ENCODE data around the gene TMEM247. TPM values are rescaled to one million over a fixed set of nuclear protein-coding genes. Genes with fewer than 3 reads are reported as not detected.
"Not testable (repeated sequence)": the region's sequence is repeated elsewhere in the genome, so short reads cannot be mapped to it uniquely, and the experiment has no call there.

TMEM247 gene
- total RNA-seq, 1 donor from 2014 or later = not detected

DNA sequence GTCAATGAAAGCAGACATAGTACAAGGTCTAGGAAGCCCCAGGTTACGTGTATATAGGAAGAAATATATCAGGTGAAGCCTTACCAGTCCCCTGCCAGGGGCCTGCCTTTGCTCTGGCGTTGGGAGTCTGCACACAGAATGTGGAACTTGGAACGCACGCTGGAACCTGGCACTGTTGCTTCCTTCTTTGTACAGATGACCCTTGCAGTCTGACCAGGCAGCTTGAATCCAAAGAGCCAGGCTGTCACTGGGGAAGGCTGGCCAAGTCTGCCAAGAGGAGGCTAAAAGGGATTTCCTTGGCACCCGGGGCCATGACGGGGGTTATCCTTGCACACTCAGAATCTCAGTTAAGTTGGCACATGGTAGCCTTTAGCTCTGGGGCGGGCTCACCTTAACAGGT lies 39.5 kb downstream of the TMEM247 start:
- DNase-seq (ENCODE audit: low read depth) = no peak
- no peak overlapping the region for H3K4me3 ChIP-seq (ENCODE audit: low read depth, low read length)
- TF ChIP-seq, protein P1, sequence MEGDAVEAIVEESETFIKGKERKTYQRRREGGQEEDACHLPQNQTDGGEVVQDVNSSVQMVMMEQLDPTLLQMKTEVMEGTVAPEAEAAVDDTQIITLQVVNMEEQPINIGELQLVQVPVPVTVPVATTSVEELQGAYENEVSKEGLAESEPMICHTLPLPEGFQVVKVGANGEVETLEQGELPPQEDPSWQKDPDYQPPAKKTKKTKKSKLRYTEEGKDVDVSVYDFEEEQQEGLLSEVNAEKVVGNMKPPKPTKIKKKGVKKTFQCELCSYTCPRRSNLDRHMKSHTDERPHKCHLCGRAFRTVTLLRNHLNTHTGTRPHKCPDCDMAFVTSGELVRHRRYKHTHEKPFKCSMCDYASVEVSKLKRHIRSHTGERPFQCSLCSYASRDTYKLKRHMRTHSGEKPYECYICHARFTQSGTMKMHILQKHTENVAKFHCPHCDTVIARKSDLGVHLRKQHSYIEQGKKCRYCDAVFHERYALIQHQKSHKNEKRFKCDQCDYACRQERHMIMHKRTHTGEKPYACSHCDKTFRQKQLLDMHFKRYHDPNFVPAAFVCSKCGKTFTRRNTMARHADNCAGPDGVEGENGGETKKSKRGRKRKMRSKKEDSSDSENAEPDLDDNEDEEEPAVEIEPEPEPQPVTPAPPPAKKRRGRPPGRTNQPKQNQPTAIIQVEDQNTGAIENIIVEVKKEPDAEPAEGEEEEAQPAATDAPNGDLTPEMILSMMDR (conservative IDR thresholded peaks at IDR 0.05; ENCODE audit: low read depth, low read length) = no peak

DNA sequence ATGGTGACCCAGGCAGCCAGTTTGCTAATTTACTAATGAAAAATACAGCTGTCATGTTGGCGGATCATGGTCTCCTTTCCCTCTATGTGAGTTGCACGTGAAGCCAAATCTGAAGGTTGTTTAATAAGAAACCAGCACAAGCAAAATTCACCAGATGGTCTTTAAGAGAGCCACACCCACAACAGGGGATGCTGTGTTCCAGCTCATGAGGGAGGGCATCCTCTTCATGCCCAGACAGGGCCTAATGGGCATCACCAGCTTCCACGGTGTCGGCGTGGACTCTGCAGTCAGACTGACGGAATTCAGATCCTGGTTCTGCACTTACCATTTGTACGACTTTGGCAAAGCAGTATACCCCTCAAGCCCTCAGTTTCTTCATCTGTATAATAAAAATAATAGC lies 39.9 kb downstream of the TMEM247 start:
- TF ChIP-seq, protein P1 (conservative IDR thresholded peaks at IDR 0.05; ENCODE audit: low read depth, low read length) = no peak
- H3K4me3 ChIP-seq (ENCODE audit: low read depth, low read length) = no peak overlapping the region
- no peak for DNase-seq (ENCODE audit: low read depth)

DNA sequence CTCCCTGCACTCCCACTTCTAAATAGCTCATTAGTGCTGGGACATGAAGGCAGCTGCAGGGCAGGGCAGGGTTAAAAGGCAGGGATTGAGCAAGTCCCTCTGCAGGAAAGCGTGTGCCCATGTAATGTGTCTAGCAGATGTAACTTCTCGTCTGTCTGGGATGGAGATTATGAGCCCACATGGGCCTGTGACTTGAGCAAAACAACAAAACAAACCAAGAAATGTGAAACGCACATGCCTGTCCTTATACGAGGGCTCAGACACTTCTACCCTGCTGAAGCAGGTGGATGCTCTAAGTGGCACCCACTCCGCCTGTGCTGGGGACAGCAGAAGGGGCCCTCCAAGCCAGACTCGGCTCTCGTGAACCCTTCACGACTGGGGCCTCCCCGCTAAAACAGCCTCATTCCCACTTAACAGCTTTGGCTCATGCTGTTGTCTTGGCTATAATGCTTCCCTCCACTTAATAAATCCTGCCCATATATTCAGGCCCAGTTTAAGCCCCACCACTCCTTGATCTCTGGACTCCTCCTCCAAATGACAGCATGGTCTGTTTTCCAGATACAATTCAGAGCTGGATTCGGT lies 40.9 kb downstream of the TMEM247 start:
- no peak for DNase-seq (ENCODE audit: low read depth)
- TF ChIP-seq, protein P1 (conservative IDR thresholded peaks at IDR 0.05; ENCODE audit: low read depth, low read length) = no peak
- no peak overlapping the region for H3K4me3 ChIP-seq (ENCODE audit: low read depth, low read length)

DNA sequence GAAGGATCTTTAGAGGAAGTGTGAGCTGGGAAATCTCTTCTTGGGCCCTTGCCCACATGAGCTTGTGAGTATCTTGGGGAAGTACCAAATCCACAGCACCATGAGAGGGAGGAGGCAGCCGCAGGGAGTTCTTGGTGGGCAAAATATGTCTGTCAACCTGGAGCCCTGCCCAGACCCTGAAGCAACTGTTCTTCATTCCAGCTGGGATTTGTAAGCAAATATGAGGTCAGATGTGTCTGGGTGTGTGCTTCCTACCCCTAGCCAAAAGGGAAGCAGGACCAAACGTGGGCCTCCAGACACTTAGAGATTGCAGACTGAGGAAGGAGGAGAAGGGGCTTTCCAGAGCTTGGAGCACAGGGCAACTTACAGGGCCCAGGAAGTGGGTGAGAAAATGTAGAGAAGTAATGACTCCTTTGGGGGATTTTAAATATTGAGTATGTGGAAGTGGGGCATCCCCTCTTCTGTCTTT lies 41.9 kb downstream of the TMEM247 start:
- no peak overlapping the region for H3K4me3 ChIP-seq (ENCODE audit: low read depth, low read length)
- TF ChIP-seq, protein P1 (conservative IDR thresholded peaks at IDR 0.05; ENCODE audit: low read depth, low read length) = no peak
- no peak for DNase-seq (ENCODE audit: low read depth)

DNA sequence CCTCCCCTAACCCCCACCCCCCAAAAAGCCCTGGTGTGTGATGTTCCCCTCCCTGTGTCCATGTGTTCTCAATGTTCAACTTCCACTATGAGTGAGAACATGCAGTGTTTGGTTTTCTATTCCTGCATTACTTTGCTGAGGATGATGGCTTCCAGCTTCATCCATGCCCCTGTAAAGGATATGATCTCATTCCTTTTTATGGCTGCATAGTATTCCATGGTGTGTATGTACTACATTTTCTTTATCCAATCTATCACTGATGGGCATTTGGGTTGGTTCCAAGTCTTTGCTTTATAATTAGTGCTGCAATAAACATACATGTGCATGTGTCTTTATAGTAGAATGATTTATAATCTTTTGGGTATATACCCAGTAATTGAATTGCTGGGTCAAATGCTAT lies 43.0 kb downstream of the TMEM247 start:
- H3K4me3 ChIP-seq (ENCODE audit: low read depth, low read length); DNase-seq (ENCODE audit: low read depth): not testable (repeated sequence)

DNA sequence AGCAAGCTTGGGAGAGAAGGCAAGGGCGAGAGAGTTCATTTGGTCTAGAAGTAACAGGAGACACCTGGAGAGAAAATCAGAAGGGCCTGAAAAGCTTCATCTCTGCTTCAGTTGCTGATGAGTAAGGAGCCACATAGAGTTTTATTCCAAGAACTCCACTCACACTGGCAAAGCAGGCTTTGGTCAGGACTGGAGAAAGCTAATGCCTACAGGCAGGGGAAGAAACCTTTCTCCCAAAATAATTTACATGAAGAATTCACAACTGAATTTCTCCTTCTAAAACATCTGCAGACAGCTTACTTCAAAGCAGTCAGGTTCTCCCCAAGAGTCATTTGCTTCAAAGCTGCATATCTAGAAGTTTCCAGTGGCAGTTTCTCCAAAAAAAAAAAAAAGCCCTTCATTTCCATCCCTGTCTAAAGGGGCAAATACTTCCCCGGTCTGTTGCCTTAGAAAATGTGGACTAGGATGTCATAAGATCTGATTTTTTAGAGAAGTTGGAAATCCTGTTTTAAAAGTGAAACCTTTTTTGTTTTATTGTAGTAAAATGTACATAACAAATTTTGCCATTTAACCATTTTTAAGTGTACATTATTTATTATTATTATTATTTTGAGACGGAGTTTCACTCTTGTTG lies 46.3 kb downstream of the TMEM247 start:
- H3K4me3 ChIP-seq (ENCODE audit: low read depth, low read length) = no peak overlapping the region
- no peak for DNase-seq (ENCODE audit: low read depth)
- TF ChIP-seq, protein P1 (conservative IDR thresholded peaks at IDR 0.05; ENCODE audit: low read depth, low read length) = no peak

DNA sequence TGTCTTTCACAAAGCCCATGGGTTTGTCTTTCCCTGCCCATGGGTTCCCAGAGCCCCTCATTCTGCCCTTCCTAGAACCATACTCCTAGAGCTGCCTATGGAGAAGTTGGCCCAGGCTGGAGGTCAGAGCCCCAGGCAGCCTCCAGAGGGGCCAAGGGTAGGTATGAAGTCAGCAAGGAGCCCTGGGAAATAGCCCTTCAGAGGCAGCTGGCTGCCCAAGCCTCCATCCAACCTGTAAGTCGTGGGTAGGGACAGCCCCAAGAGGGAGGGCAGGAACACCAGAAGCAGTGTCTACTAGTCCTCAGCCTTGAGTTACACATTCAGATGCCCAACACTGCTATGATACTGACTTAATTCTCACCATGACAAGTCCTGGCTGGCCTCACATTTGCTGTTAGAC lies 49.5 kb downstream of the TMEM247 start:
- no peak for DNase-seq (ENCODE audit: low read depth)
- TF ChIP-seq, protein P1 (conservative IDR thresholded peaks at IDR 0.05; ENCODE audit: low read depth, low read length) = no peak
- H3K4me3 ChIP-seq (ENCODE audit: low read depth, low read length) = no peak overlapping the region

Data from epithelial cell of proximal tubule (primary cell).